A204.1 (cell line): Measurements from ENCODE around the gene COX7A1.

Experiments used
- FAIRE-seq: peaks from 2 replicates; lab custom pipeline; 2012; peaks lifted over from hg19 to GRCh38; lab: Jason Lieb, UNC

COX7A1 gene

GRCh38 chr19:36111200-36111539 lies 41.1 kb downstream of the COX7A1 start:
- no peak for FAIRE-seq

GRCh38 chr19:36110487-36111199 lies 41.6 kb downstream of the COX7A1 start, which contains the start of gene OVOL3:
Gene OVOL3 (plus strand): TSS chr19:36111143. CDS start chr19:36111203, 60 bp downstream.
- no peak for FAIRE-seq

- no peak for FAIRE-seq
Measured at GRCh38 chr19:36108684-36109083, 43.6 kb downstream of the COX7A1 start.

- FAIRE-seq: no peak
Measured at GRCh38 chr19:36106991-36107390, 45.3 kb downstream of the COX7A1 start.

GRCh38 chr19:36106441-36106840 lies 45.8 kb downstream of the COX7A1 start:
- no peak for FAIRE-seq

GRCh38 chr19:36103842-36104552 lies 48.2 kb downstream of the COX7A1 start:
- FAIRE-seq: no peak

- FAIRE-seq: no peak
Measured at GRCh38 chr19:36103040-36103626, 49.1 kb downstream of the COX7A1 start.

- no peak for FAIRE-seq
Measured at GRCh38 chr19:36101550-36102327, 50.5 kb downstream of the COX7A1 start.
